LHCN-M2 (cell line): ENCODE results near the gene HDAC1. TPM values are rescaled to one million over a fixed set of nuclear protein-coding genes. Genes with fewer than 3 reads are reported as not detected.
A peak's percentile ranks its signal among the peaks of the same experiment; 100 is the strongest.
"Not testable (repeated sequence)": the region's sequence is repeated elsewhere in the genome, so short reads cannot be mapped to it uniquely, and the experiment has no call there.

Experiments used
- DNase-seq: peaks from one replicate; pipeline ENCODE4 v3.0.0-alpha.2; 2012; ENCODE audit warnings: low read depth
- total RNA-seq: library from RNA; depleted of rRNA; stranded (reverse); fragments of >200 nt; gene quantifications from 2 replicates; pipeline ENCODE4 v1.2.3, GENCODE V29; 2014

The HDAC1 gene
- total RNA-seq, 1 experiment from 2014 or later = 54.4 TPM

- no peak for DNase-seq
These were observed 18.3 kb upstream of the HDAC1 start for GRCh38 chr1:32273391-32274208.

GRCh38 chr1:32274646-32275340, 17.1 kb upstream of the HDAC1 start:
- no peak for DNase-seq

- no peak for DNase-seq
These were observed 16.5 kb upstream of the HDAC1 start for GRCh38 chr1:32275424-32275823.

- peak; percentile 15 for DNase-seq
These were observed 15.7 kb upstream of the HDAC1 start for GRCh38 chr1:32276032-32276782.

- DNase-seq = not testable (repeated sequence)
These were observed 7.1 kb upstream of the HDAC1 start for GRCh38 chr1:32284777-32285176.

GRCh38 chr1:32285658-32286057, 6.2 kb upstream of the HDAC1 start:
- no peak for DNase-seq

- DNase-seq = no peak
These were observed 5.1 kb upstream of the HDAC1 start for GRCh38 chr1:32286763-32287162.

- no peak for DNase-seq
These were observed 2.6 kb upstream of the HDAC1 start for GRCh38 chr1:32289256-32289655.

- no peak for DNase-seq
These were observed 657 bp upstream of the HDAC1 start for GRCh38 chr1:32291145-32291707.

GRCh38 chr1:32298211-32298610, 6.3 kb downstream of the HDAC1 start:
- not testable (repeated sequence) for DNase-seq

- DNase-seq = no peak
These were observed 7.4 kb downstream of the HDAC1 start for GRCh38 chr1:32299327-32299726.

GRCh38 chr1:32303358-32303757, 11.5 kb downstream of the HDAC1 start:
- no peak for DNase-seq

- DNase-seq = no peak
These were observed 12.2 kb downstream of the HDAC1 start for GRCh38 chr1:32303997-32304622.

- no peak for DNase-seq
These were observed 13.4 kb downstream of the HDAC1 start for GRCh38 chr1:32305310-32305709.

- DNase-seq = peak; percentile 62
These were observed 15.4 kb downstream of the HDAC1 start for GRCh38 chr1:32307324-32307723.

GRCh38 chr1:32309960-32310359, 18.1 kb downstream of the HDAC1 start:
- DNase-seq = no peak

GRCh38 chr1:32311709-32312393, 20.0 kb downstream of the HDAC1 start:
- DNase-seq = no peak

GRCh38 chr1:32316903-32317277, 25.0 kb downstream of the HDAC1 start:
- DNase-seq = no peak

- no peak for DNase-seq
These were observed 26.4 kb downstream of the HDAC1 start for GRCh38 chr1:32318127-32318869.

GRCh38 chr1:32321712-32322291, 29.9 kb downstream of the HDAC1 start:
- DNase-seq = no peak
